Common myeloid progenitor, CD34-positive (primary cell): ENCODE results near the gene CYP2S1.

ENCODE experiments used
- CTCF ChIA-PET: fragments of 350-600 bp; sonication (Branson Sonifier 250); formaldehyde crosslinking; loops from one replicate; lab custom pipeline; 2021; ENCODE audit warnings: antibody characterized with exemption; lab: Charles Lee
- POLR2A ChIA-PET: fragments of 350-600 bp; sonication (Branson Sonifier 250); formaldehyde crosslinking; loops from one replicate; lab custom pipeline; 2021; ENCODE audit warnings: antibody characterized with exemption; lab: Charles Lee
- DNase-seq, 3 donors: peaks; one replicate each; pipeline versions ENCODE4 v3.0.0 to v3.0.0-alpha.2; 2013
- H3K27ac ChIP-seq, 2 experiments: 1 replicate in 1 of 2; 2 replicates in 1 of 2; pipeline ENCODE4 v1.7.0; 2013; ENCODE audit warnings: inconsistent platforms in 2 of 2, low read length in 2 of 2, mild to moderate bottlenecking in 2 of 2, low read depth in 1 of 2, moderate library complexity in 1 of 2; ENCODE audit not compliant: severe bottlenecking in 2 of 2, insufficient read depth in 1 of 2, poor library complexity in 1 of 2
- H3K27me3 ChIP-seq, 5 experiments: replicated peaks in 2 of 5; 1 replicate in 3 of 5; 2 replicates in 2 of 5; pipeline versions ENCODE4 v1.6.1 to v1.7.0; 2013; ENCODE audit warnings: low read length in 4 of 5, mild to moderate bottlenecking in 2 of 5, moderate library complexity in 2 of 5, inconsistent platforms in 1 of 5; ENCODE audit not compliant: insufficient read depth in 5 of 5, control insufficient read depth in 4 of 5
- H3K36me3 ChIP-seq, 4 experiments: 1 replicate in 2 of 4; 2 replicates in 2 of 4; pipeline versions ENCODE4 v1.6.1 to v1.7.0; 2013; ENCODE audit warnings: low read length in 3 of 4, control low read depth in 1 of 4, mild to moderate bottlenecking in 1 of 4; ENCODE audit not compliant: control insufficient read depth in 4 of 4, insufficient read depth in 4 of 4
- H3K4me1 ChIP-seq, 4 experiments: 1 replicate in 3 of 4; 2 replicates in 1 of 4; pipeline versions ENCODE4 v1.6.1 to v1.7.1; 2013; ENCODE audit warnings: low read length in 3 of 4, mild to moderate bottlenecking in 3 of 4, control low read depth in 1 of 4, inconsistent platforms in 1 of 4, moderate library complexity in 1 of 4; ENCODE audit not compliant: control insufficient read depth in 4 of 4, insufficient read depth in 4 of 4; ENCODE audit errors: control extremely low read depth in 1 of 4
- H3K4me3 ChIP-seq, 7 experiments: 1 replicate in 4 of 7; 2 replicates in 3 of 7; pipeline versions ENCODE4 v1.5.1 to v1.7.0; 2013; ENCODE audit warnings: mild to moderate bottlenecking in 7 of 7, low read length in 6 of 7, moderate library complexity in 6 of 7, inconsistent platforms in 2 of 7, low read depth in 2 of 7, control low read depth in 1 of 7; ENCODE audit not compliant: insufficient read depth in 4 of 7, control insufficient read depth in 1 of 7; ENCODE audit errors: extremely low read depth in 1 of 7
- H3K9me3 ChIP-seq, 5 experiments: 1 replicate in 4 of 5; 2 replicates in 1 of 5; pipeline versions ENCODE4 v1.6.1 to v1.7.1; 2013; ENCODE audit warnings: low read length in 4 of 5, mild to moderate bottlenecking in 2 of 5, inconsistent platforms in 1 of 5, low read depth in 1 of 5, moderate library complexity in 1 of 5; ENCODE audit not compliant: control insufficient read depth in 4 of 5, insufficient read depth in 2 of 5; ENCODE audit errors: control extremely low read depth in 1 of 5
- WGBS: methylation state at CpG from one replicate; pipeline ENCODE4 v1.1.5; 2013; ENCODE audit not compliant: insufficient coverage; 5-methylcytosine and 5-hydroxymethylcytosine counted together

The CYP2S1 gene

DNA sequence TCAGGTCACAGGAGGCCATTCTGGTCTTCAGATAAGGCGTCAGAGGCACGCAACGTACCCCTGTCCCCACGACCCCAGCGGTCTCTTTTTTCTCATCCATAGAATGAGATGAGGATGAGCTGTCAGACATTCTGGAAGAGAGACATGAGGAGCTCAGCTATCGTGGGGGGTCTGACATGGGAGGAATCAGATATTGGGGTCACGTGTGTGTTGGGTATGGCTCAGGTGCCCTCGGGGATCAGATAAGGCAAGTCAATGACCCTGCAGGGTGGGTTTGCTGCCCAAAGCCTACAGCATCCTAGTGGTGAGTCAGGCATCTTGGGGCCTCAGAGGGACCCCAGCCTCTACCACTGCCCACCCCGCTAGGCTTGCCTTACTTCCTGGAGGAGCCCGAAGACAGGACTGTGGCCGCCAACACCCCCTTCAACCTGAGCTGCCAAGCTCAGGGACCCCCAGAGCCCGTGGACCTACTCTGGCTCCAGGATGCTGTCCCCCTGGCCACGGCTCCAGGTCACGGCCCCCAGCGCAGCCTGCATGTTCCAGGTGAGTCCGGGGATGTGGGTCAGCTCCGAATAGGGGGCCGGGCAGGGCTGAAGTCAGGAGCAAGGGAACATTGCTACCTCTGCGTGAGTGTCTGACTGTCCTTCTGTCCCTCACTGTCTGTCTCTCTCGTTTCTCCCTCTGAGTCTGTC is 28.6 kb downstream of the CYP2S1 start:
- CTCF ChIA-PET = interaction anchor here (0.5 to 0.6 kb wide), 2 partner anchors 53 to 1350 kb away, joined by 3 to 4 read pairs; no protein-coding TSS in a partner anchor
- Histone ChIP-seq H3K27ac (no peak overlapping the region), H3K36me3 (no peaks in the 10 kb centered on the region), H3K4me3 (no peak overlapping the region), H3K4me1 (peaks cover 0 to 21% (median 15%) of the 10 kb centered on the region in 4 experiments), H3K9me3 (no peaks in the 10 kb centered on the region), H3K27me3 (peaks cover 0 to 40% (median 2%) of the 10 kb centered on the region in 5 experiments)
- WGBS = 97% methylated on average over 19 of the region's 20 CpGs
- DNase-seq = no peak
- POLR2A ChIA-PET = no interaction called here

DNA sequence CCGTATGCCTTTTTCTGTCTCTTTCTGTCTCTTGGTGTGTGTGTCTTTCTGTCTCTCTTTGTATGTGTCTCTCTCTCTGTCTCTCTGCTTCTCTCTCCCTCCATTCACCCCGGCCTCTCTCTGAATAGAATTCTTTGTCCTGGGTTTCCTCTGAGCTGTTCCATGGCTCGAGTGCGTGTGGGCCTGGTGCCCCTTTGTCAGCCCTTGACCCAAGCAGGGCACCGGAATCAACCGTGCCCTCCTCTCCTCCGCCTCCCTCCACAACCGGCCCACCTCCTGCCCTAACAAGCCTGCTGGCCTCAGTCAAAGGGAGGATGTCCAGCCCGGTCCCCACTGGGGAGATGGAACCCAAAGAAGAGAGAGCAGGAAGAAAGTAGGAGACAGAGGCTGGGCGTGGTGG is 29.2 kb downstream of the CYP2S1 start:
- no peaks in the 10 kb centered on the region for H3K36me3 ChIP-seq
- 100% methylated on average over 4 of the region's 10 CpGs for WGBS
- H3K27me3 ChIP-seq = peaks cover 0 to 40% (median 2%) of the 10 kb centered on the region in 5 experiments
- H3K9me3 ChIP-seq = no peaks in the 10 kb centered on the region
- peaks cover 0 to 26% (median 20%) of the 10 kb centered on the region in 4 experiments for H3K4me1 ChIP-seq
- H3K4me3 ChIP-seq = no peak overlapping the region
- no peak for DNase-seq
- CTCF ChIA-PET = no interaction called here
- POLR2A ChIA-PET = no interaction called here
- no peak overlapping the region for H3K27ac ChIP-seq

DNA sequence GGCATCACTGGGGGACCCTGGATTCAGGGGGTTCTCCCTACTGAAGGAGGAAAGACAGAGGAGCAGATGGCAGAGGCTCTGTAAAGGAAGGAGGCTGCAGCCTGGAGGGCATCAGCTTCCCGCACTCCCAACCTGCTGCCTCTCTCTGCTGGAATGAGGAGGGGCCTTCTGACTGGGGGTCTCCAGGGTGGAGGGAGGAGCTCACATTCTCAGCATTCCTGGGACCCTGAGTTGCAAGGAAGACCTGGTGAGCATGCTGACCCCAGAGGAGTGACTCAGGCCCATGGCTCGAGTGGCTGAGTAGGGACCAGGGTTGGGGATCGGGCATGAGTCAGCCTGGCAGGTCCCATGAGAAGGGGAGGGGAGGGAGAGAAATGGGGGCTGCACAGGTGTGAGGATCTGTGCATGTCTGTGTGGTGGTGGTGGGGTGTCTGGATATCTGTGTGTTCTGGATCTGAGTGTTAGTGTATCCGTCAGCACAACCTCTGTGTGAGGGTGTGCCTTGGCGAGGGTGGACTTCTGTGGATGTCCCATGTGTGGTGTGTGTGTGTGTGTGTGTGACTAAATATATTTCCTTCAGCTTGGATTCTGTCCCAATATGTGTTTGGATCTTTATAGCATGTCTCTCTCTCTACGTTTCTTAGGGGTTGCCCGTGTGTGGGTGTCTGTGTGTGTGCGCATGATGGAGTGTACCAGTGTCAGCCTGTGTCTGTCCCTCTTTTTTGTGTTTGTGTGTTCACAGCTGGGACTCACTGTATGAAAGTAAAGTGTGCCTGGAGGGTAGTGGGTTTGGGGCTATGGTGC is 30.6 kb downstream of the CYP2S1 start:
- CTCF ChIA-PET = interaction anchor here (1.0 kb wide), 1 partner anchor 11 kb away, joined by 4 read pairs; no protein-coding TSS in a partner anchor

DNA sequence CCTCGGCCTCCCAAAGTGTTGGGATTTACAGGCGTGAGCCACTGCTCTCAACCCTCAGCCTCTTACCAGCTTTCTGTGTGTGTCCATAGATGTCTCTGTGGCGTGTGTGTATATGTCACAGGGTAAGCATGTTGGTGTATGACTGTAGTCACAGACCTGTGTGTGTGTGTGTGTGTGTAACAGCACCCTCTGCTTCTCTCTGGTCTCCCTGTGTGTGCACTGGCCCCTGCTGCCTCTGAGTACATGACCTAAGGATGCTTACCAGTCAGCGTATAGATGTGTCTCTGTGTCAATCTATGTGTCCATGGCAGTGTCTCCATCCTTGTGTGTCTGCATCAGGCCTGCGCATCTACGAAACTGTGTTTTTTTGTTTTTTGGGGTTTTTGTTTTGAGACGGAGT is 31.6 kb downstream of the CYP2S1 start:
- Histone ChIP-seq H3K36me3 (no peaks in the 10 kb centered on the region), H3K4me3 (no peak overlapping the region), H3K9me3 (no peaks in the 10 kb centered on the region), H3K4me1 (peaks cover 0 to 22% (median 19%) of the 10 kb centered on the region in 4 experiments), H3K27me3 (peaks cover 0 to 20% (median 2%) of the 10 kb centered on the region in 5 experiments), H3K27ac (no peak overlapping the region)
- no peak for DNase-seq
- ChIA-PET CTCF (interaction anchor here (1.0 kb wide), 1 partner anchor 10 kb away, joined by 4 read pairs; no protein-coding TSS in a partner anchor), POLR2A (no interaction called here)
- 89% methylated on average over 3 of the region's 7 CpGs for WGBS

More for the DNA sequence above, 30.6 kb downstream of the CYP2S1 start:
- H3K9me3 ChIP-seq = no peaks in the 10 kb centered on the region
- H3K4me1 ChIP-seq = peaks cover 0 to 27% (median 22%) of the 10 kb centered on the region in 4 experiments
- POLR2A ChIA-PET = interaction anchor here (0.6 kb wide), 1 partner anchor 94 kb away, joined by 3 read pairs; no protein-coding TSS in a partner anchor
- WGBS = 61% methylated on average over 6 of the region's 8 CpGs
- no peaks in the 10 kb centered on the region for H3K36me3 ChIP-seq
- no peak overlapping the region for H3K27ac ChIP-seq
- no peak overlapping the region for H3K4me3 ChIP-seq
- DNase-seq = peak in 1 of 3 donors; percentile 30
- H3K27me3 ChIP-seq = peaks cover 0 to 29% (median 2%) of the 10 kb centered on the region in 5 experiments

DNA sequence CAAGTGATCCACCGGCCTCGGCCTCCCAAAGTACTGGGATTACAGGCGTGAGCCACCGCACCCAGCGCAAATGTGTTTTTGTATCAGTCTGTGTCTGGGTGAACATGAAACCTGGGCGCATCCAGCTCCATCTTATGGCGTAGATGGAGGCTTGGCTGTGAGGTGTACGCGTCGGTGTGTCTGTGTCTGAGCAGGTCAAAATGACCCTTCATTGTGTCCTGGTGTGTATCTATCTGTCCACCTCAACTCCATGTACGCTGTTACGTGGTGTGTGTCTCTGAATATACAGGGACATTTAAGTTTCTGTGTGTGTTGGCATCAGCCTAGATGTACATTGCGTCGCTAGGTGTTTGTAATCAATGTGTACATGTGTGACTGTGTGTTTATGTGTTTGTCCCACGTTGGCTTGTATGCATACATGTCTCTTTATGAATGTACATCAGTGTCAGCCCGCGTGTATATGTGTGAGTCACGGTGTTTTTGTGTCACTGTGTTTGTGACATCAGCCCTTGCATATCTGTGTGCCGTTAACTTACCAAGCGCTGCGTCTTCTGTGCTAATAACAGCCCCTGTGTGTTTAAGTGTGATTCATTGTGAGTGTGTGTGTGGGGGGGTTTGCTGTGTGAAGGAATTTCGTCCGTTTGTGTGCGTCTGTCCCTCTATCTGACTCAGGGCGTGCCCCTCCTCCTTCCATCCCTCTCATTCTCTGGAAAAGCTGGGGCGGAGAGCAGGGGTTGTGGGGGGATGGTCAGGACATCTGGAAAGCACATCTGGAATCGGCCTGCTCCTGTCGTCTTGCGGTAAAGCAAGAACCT is 32.4 kb downstream of the CYP2S1 start:
- no peaks in the 10 kb centered on the region for H3K36me3 ChIP-seq
- H3K9me3 ChIP-seq = no peaks in the 10 kb centered on the region
- 73% methylated on average over 21 of the region's 29 CpGs for WGBS
- peak; percentile 44 to 92 (median 88) for DNase-seq
- peak overlapping the region in 1 of 2 experiments; percentile 21 for H3K27ac ChIP-seq
- ChIA-PET CTCF (interaction anchor here (1.2 to 1.5 kb wide), 2 partner anchors 21 to 37 kb away, joined by 4 read pairs; no protein-coding TSS in a partner anchor), POLR2A (interaction anchor here (0.6 to 0.8 kb wide), 2 partner anchors 22 to 37 kb away, joined by 3 to 5 read pairs; no protein-coding TSS in a partner anchor)
- peaks cover 0 to 22% (median 19%) of the 10 kb centered on the region in 4 experiments for H3K4me1 ChIP-seq
- peaks cover 0 to 12% (median 2%) of the 10 kb centered on the region in 5 experiments for H3K27me3 ChIP-seq
- H3K4me3 ChIP-seq = peak overlapping the region in 6 of 7 experiments; percentile 51 to 80 (median 65)

DNA sequence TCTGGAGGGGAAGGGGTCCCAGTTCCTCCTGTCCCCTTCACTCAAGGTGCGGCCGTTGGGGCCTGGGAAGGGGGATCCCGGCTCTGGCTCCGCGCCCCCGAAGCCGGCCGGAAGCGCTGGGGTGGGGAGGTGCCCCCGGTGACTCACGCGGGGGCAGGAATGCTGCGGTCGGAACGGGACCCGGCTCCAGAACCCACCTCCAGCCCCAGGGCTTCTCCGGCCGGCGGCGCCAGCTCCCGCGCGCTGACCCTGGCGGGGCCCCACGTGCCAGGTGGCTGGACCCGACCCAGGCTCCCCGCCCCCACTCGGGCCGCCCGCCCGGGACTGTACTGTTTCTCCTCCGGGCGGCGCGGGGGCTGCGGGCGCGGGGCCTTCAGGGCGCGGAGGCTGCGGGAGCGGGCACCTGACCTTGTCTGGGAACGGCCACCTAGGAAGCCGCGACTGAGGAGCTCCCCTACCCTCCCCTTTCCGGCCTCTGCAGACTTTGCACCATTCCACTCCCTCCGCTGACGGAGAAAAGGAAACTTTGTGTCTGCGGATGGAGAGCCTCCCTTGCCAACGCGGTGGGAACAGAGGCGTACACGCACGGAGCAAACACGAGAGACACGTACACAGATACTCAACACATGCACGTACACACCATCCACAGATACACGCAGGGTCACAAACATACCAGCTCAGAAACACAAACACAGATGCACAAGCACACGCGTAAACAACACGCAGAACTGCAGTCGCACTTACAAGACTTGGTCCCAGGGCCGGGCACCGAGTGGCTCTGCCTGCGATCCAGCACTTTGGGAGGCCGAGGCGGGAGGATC is 33.2 kb downstream of the CYP2S1 start:
- Histone ChIP-seq H3K9me3 (no peaks in the 10 kb centered on the region), H3K27ac (peak overlapping the region in 1 of 2 experiments; percentile 21), H3K27me3 (peaks cover 0 to 4% (median 0%) of the 10 kb centered on the region in 5 experiments), H3K36me3 (no peaks in the 10 kb centered on the region), H3K4me3 (peak overlapping the region; percentile 30 to 80 (median 65)), H3K4me1 (peaks cover 0 to 22% (median 19%) of the 10 kb centered on the region in 4 experiments)
- ChIA-PET CTCF (interaction anchor here (1.2 to 1.5 kb wide), 2 partner anchors 22 to 37 kb away, joined by 4 read pairs; no protein-coding TSS in a partner anchor), POLR2A (interaction anchor here (0.6 to 0.8 kb wide), 2 partner anchors 21 to 36 kb away, joined by 3 to 5 read pairs; no protein-coding TSS in a partner anchor)
- peak; percentile 29 to 78 (median 57) for DNase-seq
- 4% methylated on average over 48 of the region's 67 CpGs for WGBS
